Right lobe of liver (tissue), 4 donors: Measurements from ENCODE around the gene HLA-C.

ENCODE experiments used
- CTCF ChIP-seq, 4 donors: fragments of 200-600 bp in 3 of 4; fragments of 450-650 bp in 1 of 4; IDR thresholded peaks; one replicate each; pipeline versions ENCODE4 v1.5.1 to v1.8.0; 2016 to 2022; ENCODE audit warnings: antibody characterized with exemption in 4 of 4, mild to moderate bottlenecking in 2 of 4
- POLR2A ChIP-seq: fragments of 450-650 bp; IDR thresholded peaks from one replicate; pipeline ENCODE4 v1.6.1; 2017; ENCODE audit warnings: antibody characterized with exemption, mild to moderate bottlenecking
- donor health status: DM: no; HTN: no; CAD: no.
- donor health status: DM: no; HTN: no; CAD: no.
- donor health status: DM: no; HTN: yes; CAD: no.

GRCh38 chr6:31293343-31293742 is 21.5 kb upstream of the HLA-C start:
- TF ChIP-seq CTCF (IDR thresholded peaks at IDR 0.05) = no peak
- no peak for TF ChIP-seq POLR2A
